Neural cell (in vitro differentiated cells): ENCODE measurements around the gene DDX56.

ENCODE experiments used
- CTCF ChIP-seq: fragments of 450-650 bp; IDR thresholded peaks from 2 replicates; pipeline ENCODE4 v1.5.1; 2014; ENCODE audit warnings: antibody characterized with exemption, mild to moderate bottlenecking, moderate library complexity; ENCODE audit not compliant: poor library complexity, severe bottlenecking
- EP300 ChIP-seq: fragments of 450-650 bp; conservative IDR thresholded peaks from 2 replicates; pipeline ENCODE4 v1.6.1; 2014; ENCODE audit warnings: antibody characterized with exemption, mild to moderate bottlenecking, moderate library complexity; ENCODE audit not compliant: poor library complexity, severe bottlenecking
- EZH2 ChIP-seq: fragments of 200-600, 300-800 bp; shearing (Covaris generic), sonication (generic); IDR thresholded peaks from 2 replicates; pipeline ENCODE4 v1.6.1; 2014; ENCODE audit warnings: antibody characterized with exemption, low read length, borderline replicate concordance, mild to moderate bottlenecking; ENCODE audit not compliant: insufficient read depth, poor library complexity, severe bottlenecking
- MXI1 ChIP-seq: fragments of 450-650 bp; conservative IDR thresholded peaks from 2 replicates; pipeline ENCODE4 v1.6.1; 2014; ENCODE audit warnings: antibody characterized with exemption, mild to moderate bottlenecking; ENCODE audit not compliant: poor library complexity, severe bottlenecking
- POLR2AphosphoS5 ChIP-seq: IDR thresholded peaks from 2 replicates; pipeline ENCODE4 v1.6.1; 2012
- TAF1 ChIP-seq: IDR thresholded peaks from 2 replicates; pipeline ENCODE4 v1.6.1; 2012; ENCODE audit warnings: low read depth
- TF ChIP-seq, protein P1 (sequence below): IDR thresholded peaks from 2 replicates; pipeline ENCODE4 v1.6.1; 2012; ENCODE audit warnings: borderline replicate concordance

DNA sequence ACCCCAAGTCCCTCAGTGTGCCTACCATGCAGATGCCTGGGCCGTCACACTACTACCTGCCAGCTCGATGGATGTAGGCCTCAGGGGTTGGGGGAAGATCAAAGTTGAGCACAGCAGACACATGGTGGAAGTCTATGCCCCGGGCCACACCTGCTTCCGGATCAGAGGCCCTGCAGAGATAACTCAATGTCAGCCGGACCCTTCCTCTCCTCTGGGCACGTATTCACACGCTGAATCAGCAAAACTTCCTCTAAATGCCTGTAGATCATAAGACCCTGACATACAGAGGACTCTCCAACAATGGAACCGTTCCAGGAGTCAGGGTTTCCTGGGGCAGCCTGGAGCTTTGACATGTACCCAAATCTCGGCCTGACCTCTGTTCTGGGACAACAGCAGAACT is 3.7 kb downstream of the DDX56 start:
- TF ChIP-seq CTCF (no peak), EP300 (no peak), EZH2 (no peak), TAF1 (no peak), MXI1 (no peak), POLR2AphosphoS5 (no peak)
- TF ChIP-seq, protein P1, sequence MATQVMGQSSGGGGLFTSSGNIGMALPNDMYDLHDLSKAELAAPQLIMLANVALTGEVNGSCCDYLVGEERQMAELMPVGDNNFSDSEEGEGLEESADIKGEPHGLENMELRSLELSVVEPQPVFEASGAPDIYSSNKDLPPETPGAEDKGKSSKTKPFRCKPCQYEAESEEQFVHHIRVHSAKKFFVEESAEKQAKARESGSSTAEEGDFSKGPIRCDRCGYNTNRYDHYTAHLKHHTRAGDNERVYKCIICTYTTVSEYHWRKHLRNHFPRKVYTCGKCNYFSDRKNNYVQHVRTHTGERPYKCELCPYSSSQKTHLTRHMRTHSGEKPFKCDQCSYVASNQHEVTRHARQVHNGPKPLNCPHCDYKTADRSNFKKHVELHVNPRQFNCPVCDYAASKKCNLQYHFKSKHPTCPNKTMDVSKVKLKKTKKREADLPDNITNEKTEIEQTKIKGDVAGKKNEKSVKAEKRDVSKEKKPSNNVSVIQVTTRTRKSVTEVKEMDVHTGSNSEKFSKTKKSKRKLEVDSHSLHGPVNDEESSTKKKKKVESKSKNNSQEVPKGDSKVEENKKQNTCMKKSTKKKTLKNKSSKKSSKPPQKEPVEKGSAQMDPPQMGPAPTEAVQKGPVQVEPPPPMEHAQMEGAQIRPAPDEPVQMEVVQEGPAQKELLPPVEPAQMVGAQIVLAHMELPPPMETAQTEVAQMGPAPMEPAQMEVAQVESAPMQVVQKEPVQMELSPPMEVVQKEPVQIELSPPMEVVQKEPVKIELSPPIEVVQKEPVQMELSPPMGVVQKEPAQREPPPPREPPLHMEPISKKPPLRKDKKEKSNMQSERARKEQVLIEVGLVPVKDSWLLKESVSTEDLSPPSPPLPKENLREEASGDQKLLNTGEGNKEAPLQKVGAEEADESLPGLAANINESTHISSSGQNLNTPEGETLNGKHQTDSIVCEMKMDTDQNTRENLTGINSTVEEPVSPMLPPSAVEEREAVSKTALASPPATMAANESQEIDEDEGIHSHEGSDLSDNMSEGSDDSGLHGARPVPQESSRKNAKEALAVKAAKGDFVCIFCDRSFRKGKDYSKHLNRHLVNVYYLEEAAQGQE = no peak
